ENCODE results near the gene IL20RA. TPM values are rescaled to one million over a fixed set of nuclear protein-coding genes. Genes with fewer than 3 reads are reported as not detected.

IL20RA gene
- total RNA-seq, 2 experiments from 2014 or later: not detected

DNA sequence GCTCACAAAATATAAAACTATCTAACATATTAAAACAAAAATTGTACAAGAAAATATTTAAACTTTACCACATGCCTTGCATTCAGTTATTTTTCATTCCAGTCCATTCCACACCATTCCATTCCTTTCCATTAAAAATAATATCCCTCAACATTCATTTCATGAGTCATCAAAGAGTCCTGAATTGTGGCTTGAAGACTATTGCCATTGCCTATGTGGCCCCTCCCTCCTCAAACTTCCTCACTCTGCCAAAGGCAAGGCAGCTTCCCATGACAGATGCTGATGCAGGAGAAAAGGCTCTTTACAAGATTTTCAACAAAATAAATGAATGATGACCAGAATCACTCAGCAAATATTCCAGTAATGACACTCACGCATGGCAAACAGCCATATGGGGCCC is 31.7 kb downstream of the IL20RA start:
- CTCF ChIA-PET: interaction anchor here (0.7 kb wide), 1 partner anchor 13 kb away, joined by 3 read pairs; no protein-coding TSS in a partner anchor
- H3K9me3 Mint-ChIP-seq (ENCODE audit: low read depth): no peaks in the 10 kb centered on the region
- H3K4me1 Mint-ChIP-seq: no peaks in the 10 kb centered on the region
- H3K36me3 Mint-ChIP-seq: no peaks in the 10 kb centered on the region
- peaks cover 76% of the 10 kb centered on the region for H3K27me3 Mint-ChIP-seq
- no peak overlapping the region for H3K27ac Mint-ChIP-seq
- ATAC-seq: no peak
- no peak for DNase-seq
- no peak overlapping the region for H3K4me3 Mint-ChIP-seq

DNA sequence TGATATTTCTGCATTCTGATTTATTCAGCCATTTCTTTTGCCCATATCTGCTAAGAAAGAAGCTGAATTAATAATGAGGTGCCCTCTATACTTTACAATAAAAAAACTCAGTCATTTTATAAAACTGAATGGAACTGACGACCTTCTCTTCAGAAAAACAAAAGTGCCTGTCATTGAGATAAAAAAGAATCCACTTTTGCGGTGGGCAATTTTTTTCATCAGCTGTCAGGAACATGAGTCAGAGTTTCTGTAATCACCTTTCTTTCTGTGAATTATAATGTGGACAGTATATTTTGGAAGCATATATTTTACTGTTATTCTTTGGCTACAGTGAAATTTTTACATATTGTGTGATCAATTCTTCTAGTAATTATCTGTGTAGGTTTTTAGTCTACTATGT is 33.4 kb downstream of the IL20RA start:
- Mint-ChIP-seq H3K27ac (no peak overlapping the region), H3K36me3 (no peaks in the 10 kb centered on the region), H3K4me1 (no peaks in the 10 kb centered on the region), H3K27me3 (peaks cover 75% of the 10 kb centered on the region), H3K9me3 (ENCODE audit: low read depth) (no peaks in the 10 kb centered on the region), H3K4me3 (no peak overlapping the region)
- DNase-seq (no peak), ATAC-seq (no peak)
- CTCF ChIA-PET: no interaction called here

DNA sequence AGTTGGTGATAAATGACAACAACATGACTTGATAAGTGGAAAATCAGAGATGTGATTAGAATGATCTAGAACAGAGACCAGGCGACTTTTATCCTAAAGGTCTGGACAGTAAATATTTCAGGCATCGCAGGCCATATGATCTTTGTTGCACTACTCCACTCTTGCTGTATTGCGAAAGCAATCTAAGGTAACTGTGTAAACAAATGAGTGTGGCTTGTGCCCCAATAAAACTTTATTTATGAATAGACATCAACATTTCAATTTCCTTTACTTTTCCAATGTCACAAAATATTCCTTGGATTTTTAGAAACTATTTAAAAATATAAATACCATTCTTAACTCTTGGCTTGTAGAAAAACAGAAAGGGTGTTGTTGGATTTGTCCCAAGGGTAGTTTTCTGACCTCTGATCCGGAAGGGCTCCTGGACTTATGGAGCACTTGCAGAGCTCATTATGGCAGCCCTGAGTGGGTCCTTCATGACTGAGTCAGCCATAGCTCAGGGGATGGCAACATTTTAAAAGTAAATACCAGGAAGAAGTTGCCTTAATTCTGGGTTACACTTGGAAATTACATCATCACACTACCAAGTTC is 34.5 kb downstream of the IL20RA start:
- H3K27me3 Mint-ChIP-seq: peaks cover 67% of the 10 kb centered on the region
- H3K9me3 Mint-ChIP-seq (ENCODE audit: low read depth): no peaks in the 10 kb centered on the region
- CTCF ChIA-PET: no interaction called here
- no peak overlapping the region for H3K27ac Mint-ChIP-seq
- no peaks in the 10 kb centered on the region for H3K36me3 Mint-ChIP-seq
- no peak overlapping the region for H3K4me3 Mint-ChIP-seq
- DNase-seq: no peak
- no peaks in the 10 kb centered on the region for H3K4me1 Mint-ChIP-seq
- no peak for ATAC-seq

DNA sequence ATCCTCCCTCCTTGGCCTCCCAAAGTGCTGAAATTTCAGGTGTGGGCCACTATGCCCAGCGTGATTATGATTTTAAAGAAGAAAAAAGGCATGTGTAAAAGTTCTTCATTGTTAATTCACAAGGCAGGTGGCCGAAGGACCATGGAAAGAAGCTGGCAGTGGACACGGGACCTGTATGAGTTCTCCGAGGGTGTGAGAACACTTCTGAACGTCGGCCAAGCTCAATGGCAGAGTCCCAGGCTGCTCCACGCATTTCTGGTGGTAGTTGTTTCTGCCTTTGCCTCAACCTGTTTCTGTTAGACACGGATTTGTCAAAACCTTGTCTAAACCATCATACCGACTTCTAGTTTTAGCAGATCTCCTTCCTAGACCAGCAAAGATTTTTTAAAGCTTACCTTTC is 36.6 kb downstream of the IL20RA start:
- Mint-ChIP-seq H3K9me3 (ENCODE audit: low read depth) (no peaks in the 10 kb centered on the region), H3K36me3 (no peaks in the 10 kb centered on the region), H3K27me3 (peaks cover 59% of the 10 kb centered on the region), H3K27ac (no peak overlapping the region), H3K4me3 (no peak overlapping the region), H3K4me1 (no peaks in the 10 kb centered on the region)
- DNase-seq: no peak
- CTCF ChIA-PET: no interaction called here
- no peak for ATAC-seq

DNA sequence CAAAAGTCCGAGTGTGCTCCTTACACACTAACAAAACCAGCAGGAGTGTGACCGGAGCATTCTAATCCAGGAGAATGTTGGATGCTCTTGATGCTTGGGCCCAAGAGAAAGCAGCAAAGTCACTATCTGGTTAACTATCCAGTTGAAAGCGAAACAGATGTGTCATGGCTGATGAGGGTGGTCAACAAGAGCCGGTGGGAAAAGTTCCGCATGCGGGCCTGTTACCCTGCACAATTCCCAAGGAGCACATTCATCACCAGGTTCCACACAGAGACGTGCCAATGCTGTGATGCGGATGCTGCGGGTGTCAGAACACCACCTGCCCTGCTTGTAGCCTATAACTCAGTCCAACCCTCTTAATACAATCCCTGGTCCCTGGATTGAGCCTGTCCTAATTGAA is 38.7 kb downstream of the IL20RA start:
- Mint-ChIP-seq H3K36me3 (no peaks in the 10 kb centered on the region), H3K27ac (no peak overlapping the region), H3K9me3 (ENCODE audit: low read depth) (no peaks in the 10 kb centered on the region), H3K27me3 (peaks cover 62% of the 10 kb centered on the region), H3K4me3 (no peak overlapping the region), H3K4me1 (no peaks in the 10 kb centered on the region)
- DNase-seq (no peak), ATAC-seq (no peak)
- CTCF ChIA-PET: no interaction called here

DNA sequence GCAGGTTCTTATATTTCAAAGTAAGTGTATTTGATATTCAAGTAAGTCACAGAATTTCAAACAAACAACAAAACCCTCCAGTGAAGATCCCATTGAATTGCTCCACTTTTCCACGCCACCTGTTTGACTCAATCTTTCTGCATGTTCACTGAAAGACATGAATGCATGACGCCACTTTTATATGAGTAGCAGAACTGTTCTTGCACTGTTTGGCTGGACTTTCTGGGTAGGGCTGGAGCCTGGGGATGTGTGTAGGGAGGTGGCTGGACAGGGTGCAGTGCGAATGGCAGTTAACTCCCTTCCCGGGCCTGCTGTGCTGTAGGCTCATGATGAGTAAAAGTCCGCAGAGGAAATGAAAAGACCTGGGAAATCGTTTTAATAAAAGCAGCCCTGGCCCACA is 39.7 kb downstream of the IL20RA start:
- CTCF ChIA-PET: no interaction called here
- Mint-ChIP-seq H3K27ac (no peak overlapping the region), H3K4me1 (no peaks in the 10 kb centered on the region), H3K4me3 (no peak overlapping the region), H3K9me3 (ENCODE audit: low read depth) (no peaks in the 10 kb centered on the region), H3K36me3 (no peaks in the 10 kb centered on the region), H3K27me3 (peaks cover 61% of the 10 kb centered on the region)
- ATAC-seq: no peak
- no peak for DNase-seq

DNA sequence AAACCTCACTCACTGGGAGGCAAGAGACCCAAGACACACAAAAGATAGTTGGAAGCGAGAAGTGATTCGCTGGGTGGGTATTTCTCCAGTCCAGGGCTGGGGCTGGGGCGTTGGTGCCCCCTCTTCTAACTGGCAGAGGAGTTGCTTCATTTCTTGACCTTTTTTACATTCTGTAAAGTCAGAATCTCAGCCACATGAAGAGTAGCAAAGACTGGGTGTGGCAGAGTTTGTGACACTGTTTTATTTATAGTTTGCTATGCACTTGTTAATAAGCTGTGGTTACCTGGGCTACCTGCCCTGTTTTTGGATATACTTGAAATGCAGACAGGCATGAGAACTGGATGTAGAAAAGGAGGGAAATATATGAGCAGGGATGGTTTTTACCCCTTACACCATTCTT is 42.3 kb downstream of the IL20RA start:
- H3K9me3 Mint-ChIP-seq (ENCODE audit: low read depth): no peaks in the 10 kb centered on the region
- no peak overlapping the region for H3K27ac Mint-ChIP-seq
- no peak for ATAC-seq
- no peak overlapping the region for H3K4me3 Mint-ChIP-seq
- no peaks in the 10 kb centered on the region for H3K4me1 Mint-ChIP-seq
- H3K36me3 Mint-ChIP-seq: no peaks in the 10 kb centered on the region
- CTCF ChIA-PET: no interaction called here
- peaks cover 68% of the 10 kb centered on the region for H3K27me3 Mint-ChIP-seq
- DNase-seq: no peak

DNA sequence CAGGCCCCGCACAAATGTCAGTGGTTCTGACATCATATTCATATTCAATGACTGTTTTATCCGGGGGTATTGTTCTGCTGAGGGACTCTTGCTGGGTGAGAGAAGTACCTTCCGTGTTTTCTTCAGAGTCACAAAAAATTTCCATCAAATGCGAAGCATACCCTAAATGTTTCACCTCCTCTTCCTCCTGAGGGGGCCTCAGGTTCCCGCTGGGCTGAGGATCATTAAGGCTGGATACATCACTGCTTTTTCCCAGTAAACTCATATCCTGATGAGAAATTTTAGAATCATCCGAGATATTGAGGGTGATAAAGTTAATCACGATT is 42.8 kb downstream of the IL20RA start:
- no peaks in the 10 kb centered on the region for H3K4me1 Mint-ChIP-seq
- H3K9me3 Mint-ChIP-seq (ENCODE audit: low read depth): no peaks in the 10 kb centered on the region
- ATAC-seq (no peak), DNase-seq (no peak)
- H3K36me3 Mint-ChIP-seq: no peaks in the 10 kb centered on the region
- peaks cover 64% of the 10 kb centered on the region for H3K27me3 Mint-ChIP-seq
- H3K27ac Mint-ChIP-seq: no peak overlapping the region
- H3K4me3 Mint-ChIP-seq: no peak overlapping the region
- CTCF ChIA-PET: no interaction called here

DNA sequence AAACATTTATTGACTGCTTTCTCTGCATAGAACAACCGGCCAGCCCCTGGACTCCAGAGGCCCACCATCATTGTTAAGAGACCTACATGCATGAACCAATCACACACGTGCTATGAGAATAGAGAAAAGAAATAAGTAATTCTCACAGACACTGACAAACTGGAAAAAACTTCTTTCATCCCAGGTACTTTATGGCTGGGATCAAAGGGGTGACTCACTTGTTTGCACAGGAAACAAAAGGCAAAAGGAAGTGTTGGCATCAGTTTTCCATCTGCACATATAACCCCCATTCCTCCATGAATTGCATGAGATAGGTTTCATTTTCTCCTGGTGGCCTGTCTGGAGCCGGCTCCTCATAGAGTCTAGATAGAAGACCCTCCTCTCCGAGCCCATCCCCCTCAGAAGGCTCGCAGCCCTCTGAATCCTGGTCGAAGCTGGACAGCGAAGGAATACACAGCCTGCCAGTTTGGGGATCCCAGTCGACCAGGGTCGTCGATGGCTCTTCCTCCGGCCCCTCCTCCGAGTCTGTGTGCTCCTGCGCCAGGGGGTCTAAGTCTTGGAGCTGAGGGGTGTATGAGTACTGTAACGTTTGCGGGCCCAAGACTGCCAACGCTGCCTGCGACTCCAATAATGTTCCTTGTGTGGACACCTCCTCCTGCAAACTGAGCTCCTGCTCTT is 43.3 kb downstream of the IL20RA start:
- Mint-ChIP-seq H3K36me3 (no peaks in the 10 kb centered on the region), H3K9me3 (ENCODE audit: low read depth) (no peaks in the 10 kb centered on the region), H3K27ac (no peak overlapping the region), H3K27me3 (peaks cover 67% of the 10 kb centered on the region), H3K4me3 (no peak overlapping the region), H3K4me1 (no peaks in the 10 kb centered on the region)
- CTCF ChIA-PET: no interaction called here
- DNase-seq: no peak
- ATAC-seq: no peak

DNA sequence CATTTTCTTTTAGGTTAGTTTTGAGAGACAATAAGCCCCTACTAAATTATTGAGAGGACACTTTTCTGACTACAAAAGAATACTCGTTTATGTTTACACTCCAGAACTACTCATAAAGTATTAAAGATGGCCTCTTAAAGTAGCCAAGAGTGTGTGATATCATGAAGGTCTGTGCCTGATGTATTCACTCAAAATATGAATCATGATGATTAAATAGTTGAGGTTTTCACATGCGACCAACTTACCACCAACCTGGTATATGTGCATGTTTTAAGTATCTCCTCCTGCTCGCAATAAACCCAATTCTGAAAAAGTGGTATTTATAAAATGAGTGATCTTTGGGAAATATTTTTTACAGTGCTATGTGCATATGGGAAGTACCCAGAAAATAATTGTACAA is 43.9 kb downstream of the IL20RA start:
- H3K4me3 Mint-ChIP-seq: no peak overlapping the region
- DNase-seq (no peak), ATAC-seq (no peak)
- H3K27ac Mint-ChIP-seq: no peak overlapping the region
- H3K9me3 Mint-ChIP-seq (ENCODE audit: low read depth): no peaks in the 10 kb centered on the region
- H3K27me3 Mint-ChIP-seq: peaks cover 73% of the 10 kb centered on the region
- no peaks in the 10 kb centered on the region for H3K4me1 Mint-ChIP-seq
- no peaks in the 10 kb centered on the region for H3K36me3 Mint-ChIP-seq
- CTCF ChIA-PET: no interaction called here

DNA sequence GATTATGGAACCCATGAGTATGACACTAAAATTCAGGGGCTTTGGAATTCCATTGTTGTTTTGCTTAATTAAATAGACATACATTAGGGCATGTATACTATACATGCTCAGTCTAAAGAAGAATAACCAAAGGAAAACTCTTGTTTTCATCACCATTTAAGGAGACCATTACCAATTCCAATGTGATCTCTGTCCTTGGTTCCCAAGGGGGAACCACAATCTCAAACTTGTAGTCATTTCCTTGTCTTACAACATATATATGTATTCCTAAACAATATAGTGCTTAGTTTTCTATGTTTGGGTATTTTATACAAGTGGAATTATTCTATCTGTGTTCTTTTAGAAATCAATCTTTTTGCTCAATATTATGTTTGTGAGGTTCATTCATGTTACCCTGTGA is 49.2 kb downstream of the IL20RA start:
- H3K27me3 Mint-ChIP-seq: peaks cover 73% of the 10 kb centered on the region
- no peak overlapping the region for H3K4me3 Mint-ChIP-seq
- no peaks in the 10 kb centered on the region for H3K9me3 Mint-ChIP-seq (ENCODE audit: low read depth)
- no peaks in the 10 kb centered on the region for H3K36me3 Mint-ChIP-seq
- no peak overlapping the region for H3K27ac Mint-ChIP-seq
- ATAC-seq (no peak), DNase-seq (no peak)
- CTCF ChIA-PET: no interaction called here
- no peaks in the 10 kb centered on the region for H3K4me1 Mint-ChIP-seq

DNA sequence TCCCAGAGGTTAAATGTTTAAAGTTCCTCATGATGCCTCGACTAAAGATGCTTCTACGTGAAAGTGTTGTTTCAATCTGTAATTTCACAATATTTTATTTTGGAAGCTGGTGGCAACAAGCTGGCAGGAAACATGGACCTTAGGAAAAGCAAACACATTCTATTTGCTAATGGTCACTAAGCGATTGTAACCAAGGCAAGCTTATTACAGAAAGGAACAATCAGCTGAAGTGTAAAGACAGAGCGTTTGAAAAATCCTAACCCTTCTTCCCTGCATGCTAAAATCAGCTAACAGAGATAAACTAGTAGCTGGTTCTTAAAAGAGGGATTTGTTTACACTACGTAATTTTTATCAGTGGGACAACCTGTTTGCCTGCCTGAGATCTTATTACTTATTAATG is 50.0 kb downstream of the IL20RA start:
- no peak overlapping the region for H3K27ac Mint-ChIP-seq
- H3K4me3 Mint-ChIP-seq: no peak overlapping the region
- no peak for DNase-seq
- H3K4me1 Mint-ChIP-seq: peaks cover 2% of the 10 kb centered on the region
- no peak for ATAC-seq
- no peaks in the 10 kb centered on the region for H3K9me3 Mint-ChIP-seq (ENCODE audit: low read depth)
- CTCF ChIA-PET: no interaction called here
- peaks cover 76% of the 10 kb centered on the region for H3K27me3 Mint-ChIP-seq
- no peaks in the 10 kb centered on the region for H3K36me3 Mint-ChIP-seq

DNA sequence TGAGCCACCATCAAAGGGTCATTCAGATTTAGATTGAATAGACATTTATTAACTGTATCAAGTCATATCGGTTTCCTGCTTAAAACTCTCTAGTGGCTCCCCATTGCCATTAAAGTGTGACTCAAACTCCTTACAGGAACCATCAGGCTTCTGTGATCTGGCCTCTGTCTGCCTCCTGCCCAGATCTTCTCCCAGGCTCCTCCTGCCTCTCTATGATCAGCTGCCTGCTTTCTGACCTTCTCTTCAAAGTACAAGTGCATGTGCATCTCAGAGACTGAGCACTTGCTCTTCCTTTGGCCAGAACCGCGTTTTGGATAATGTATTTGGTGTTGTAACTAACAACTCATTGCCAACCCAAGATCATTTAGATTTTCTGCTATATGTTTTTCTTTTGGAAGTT is 52.7 kb downstream of the IL20RA start:
- no peak for ATAC-seq
- Mint-ChIP-seq H3K4me1 (peaks cover 7% of the 10 kb centered on the region), H3K27me3 (peaks cover 83% of the 10 kb centered on the region), H3K36me3 (no peaks in the 10 kb centered on the region), H3K9me3 (ENCODE audit: low read depth) (no peaks in the 10 kb centered on the region), H3K4me3 (no peak overlapping the region), H3K27ac (no peak overlapping the region)
- CTCF ChIA-PET: no interaction called here
- no peak for DNase-seq

DNA sequence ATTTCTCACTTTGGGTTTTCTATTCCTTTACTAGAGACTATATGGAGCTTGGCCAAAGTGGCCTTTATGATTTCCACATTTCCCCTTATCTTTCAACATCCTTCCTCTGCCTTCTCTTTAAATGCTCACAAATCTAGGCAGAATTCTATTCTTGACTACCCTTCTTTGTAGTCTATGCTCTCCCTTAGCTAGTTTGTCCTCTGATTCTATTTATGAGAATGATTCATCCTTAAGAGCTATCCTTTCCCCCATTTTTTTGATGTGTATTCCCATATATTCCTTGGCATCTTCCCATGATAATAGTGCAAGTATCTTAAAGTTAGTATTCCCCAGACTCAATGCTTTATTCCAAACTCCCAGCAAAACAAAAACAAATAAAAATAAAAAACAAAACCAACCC is 53.1 kb downstream of the IL20RA start:
- Mint-ChIP-seq H3K27ac (no peak overlapping the region), H3K4me1 (peaks cover 7% of the 10 kb centered on the region), H3K27me3 (peaks cover 82% of the 10 kb centered on the region), H3K9me3 (ENCODE audit: low read depth) (no peaks in the 10 kb centered on the region), H3K36me3 (no peaks in the 10 kb centered on the region), H3K4me3 (no peak overlapping the region)
- DNase-seq (no peak), ATAC-seq (no peak)
- CTCF ChIA-PET: no interaction called here

DNA sequence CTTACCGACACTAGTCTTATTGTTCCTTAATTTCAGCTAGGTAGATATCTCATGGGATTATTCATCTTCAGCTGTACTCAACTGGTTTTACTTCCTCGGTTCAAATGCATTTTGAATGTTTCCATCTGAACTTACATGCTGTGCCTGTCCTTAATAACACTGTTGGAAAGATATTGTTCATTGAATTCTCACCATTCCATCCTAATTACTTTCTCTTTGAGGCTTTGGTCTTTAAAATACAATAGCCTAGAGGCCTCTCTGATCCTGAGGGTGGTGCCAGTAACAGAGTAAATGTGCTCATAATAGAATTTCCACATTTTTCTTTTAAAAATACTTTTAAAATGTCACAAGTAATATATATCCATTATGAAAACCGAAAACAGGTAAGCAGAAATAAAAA is 54.0 kb downstream of the IL20RA start:
- Mint-ChIP-seq H3K4me1 (peaks cover 7% of the 10 kb centered on the region), H3K27ac (no peak overlapping the region), H3K4me3 (no peak overlapping the region), H3K9me3 (ENCODE audit: low read depth) (no peaks in the 10 kb centered on the region), H3K36me3 (no peaks in the 10 kb centered on the region), H3K27me3 (peaks cover 80% of the 10 kb centered on the region)
- ATAC-seq: no peak
- no peak for DNase-seq
- CTCF ChIA-PET: no interaction called here
